SU-DHL-6 (cell line): ENCODE data around the gene ATP11A.

ENCODE experiments used
- H2AFZ ChIP-seq: fragments of 200-600 bp; sonication (generic); 2 replicates; pipeline ENCODE4 v1.6.1; 2014; ENCODE audit warnings: low read depth, mild to moderate bottlenecking, moderate library complexity, mixed read lengths, antibody characterized with exemption, low read length; ENCODE audit not compliant: severe bottlenecking
- H3F3A ChIP-seq: fragments of 200-600 bp; shearing (Covaris generic); 2 replicates; pipeline ENCODE4 v1.6.0; 2016; ENCODE audit warnings: antibody characterized with exemption, mild to moderate bottlenecking; ENCODE audit not compliant: insufficient read depth
- H3K27ac ChIP-seq: fragments of 200-600 bp; sonication (generic); 2 replicates; pipeline ENCODE4 v1.5.1; 2016; ENCODE audit warnings: low read depth, mild to moderate bottlenecking, low read length, moderate library complexity, mixed read lengths
- H3K27me3 ChIP-seq: fragments of 200-600 bp; sonication (generic), shearing (Covaris generic); 2 replicates; pipeline ENCODE4 v1.6.0; 2014; ENCODE audit warnings: mild to moderate bottlenecking, low read length
- H3K36me3 ChIP-seq: fragments of 200-600 bp; sonication (generic); 2 replicates; pipeline ENCODE4 v1.6.1; 2014; ENCODE audit warnings: mild to moderate bottlenecking, low read length, mixed read lengths
- H3K4me2 ChIP-seq: fragments of 300-600, 200-600 bp; shearing (Covaris generic), sonication (generic); 2 replicates; pipeline ENCODE4 v1.6.0; 2014; ENCODE audit warnings: low read length, low read depth, mild to moderate bottlenecking; ENCODE audit not compliant: poor library complexity, severe bottlenecking
- H3K4me3 ChIP-seq: fragments of 200-600 bp; sonication (generic); 2 replicates; pipeline ENCODE4 v1.5.1; 2014; ENCODE audit warnings: antibody characterized with exemption, low read length, mild to moderate bottlenecking, mixed read lengths; ENCODE audit not compliant: insufficient read depth, poor library complexity, severe bottlenecking
- H3K79me2 ChIP-seq: fragments of 200-600 bp; sonication (generic); 2 replicates; pipeline ENCODE4 v1.6.1; 2014; ENCODE audit warnings: mild to moderate bottlenecking, low read length, moderate library complexity; ENCODE audit not compliant: insufficient read depth
- H3K9ac ChIP-seq: fragments of 200-600 bp; sonication (generic); 2 replicates; pipeline ENCODE4 v1.7.0; 2014; ENCODE audit warnings: mild to moderate bottlenecking, low read length
- H3K9me2 ChIP-seq: fragments of 200-600 bp; sonication (generic); replicated peaks from 2 replicates; pipeline ENCODE4 v1.6.1; 2014; ENCODE audit warnings: low read length; ENCODE audit not compliant: insufficient read depth
- H3K9me3 ChIP-seq: fragments of 200-600 bp; sonication (generic); 2 replicates; pipeline ENCODE4 v1.6.1; 2014; ENCODE audit warnings: low read length, mixed read lengths; ENCODE audit not compliant: insufficient read depth
- H4K20me1 ChIP-seq: fragments of 200-600 bp; sonication (generic); 2 replicates; pipeline ENCODE4 v1.6.1; 2014; ENCODE audit warnings: low read depth, mild to moderate bottlenecking, antibody characterized with exemption, low read length, moderate library complexity, mixed read lengths
- CTCF ChIP-seq: fragments of 200-600 bp; sonication (generic); IDR thresholded peaks from one replicate; pipeline ENCODE4 v1.5.1; 2017; ENCODE audit warnings: antibody characterized with exemption, mild to moderate bottlenecking, low read length, moderate library complexity; ENCODE audit not compliant: insufficient read depth, poor library complexity, severe bottlenecking
- EZH2phosphoT487 ChIP-seq: fragments of 200-600 bp; sonication (generic), shearing (Covaris generic); conservative IDR thresholded peaks from 2 replicates; pipeline ENCODE4 v1.6.1; 2018; ENCODE audit warnings: mild to moderate bottlenecking, antibody characterized with exemption, low read length, moderate library complexity, mixed read lengths

The ATP11A gene

GRCh38 chr13:112933649-112934048 is 243.8 kb downstream of the ATP11A start:
- H3K9me3 ChIP-seq = no peaks in the 10 kb centered on the region
- H3K79me2 ChIP-seq = no peaks in the 10 kb centered on the region
- H4K20me1 ChIP-seq = no peaks in the 10 kb centered on the region
- no peak overlapping the region for H3K27ac ChIP-seq
- H3K36me3 ChIP-seq = no peaks in the 10 kb centered on the region
- no peak overlapping the region for H2AFZ ChIP-seq
- no peak overlapping the region for H3K4me2 ChIP-seq
- no peaks in the 10 kb centered on the region for H3K9me2 ChIP-seq
- TF ChIP-seq EZH2phosphoT487 = no peak
- no peak for TF ChIP-seq CTCF
- H3K27me3 ChIP-seq = no peaks in the 10 kb centered on the region
- H3K9ac ChIP-seq = no peak overlapping the region
- no peaks in the 10 kb centered on the region for H3F3A ChIP-seq
- H3K4me3 ChIP-seq = no peak overlapping the region

- Histone ChIP-seq H3K27me3 (no peaks in the 10 kb centered on the region), H2AFZ (no peak overlapping the region), H4K20me1 (no peaks in the 10 kb centered on the region), H3K9me2 (no peaks in the 10 kb centered on the region), H3K9ac (no peak overlapping the region), H3K4me3 (no peak overlapping the region), H3F3A (no peaks in the 10 kb centered on the region), H3K27ac (no peak overlapping the region), H3K79me2 (no peaks in the 10 kb centered on the region), H3K36me3 (no peaks in the 10 kb centered on the region), H3K9me3 (no peaks in the 10 kb centered on the region), H3K4me2 (no peak overlapping the region)
- TF ChIP-seq CTCF = no peak
- TF ChIP-seq EZH2phosphoT487 = no peak
Observed at GRCh38 chr13:112934078-112934477, 244.2 kb downstream of the ATP11A start.
